Colon (tissue), 2 donors: ENCODE measurements around the gene AGAP1.

Source experiments
- FAIRE-seq: peaks from 2 replicates; lab custom pipeline; 2012; peaks lifted over from hg19 to GRCh38; lab: Jason Lieb, UNC
- donor health status: control.
- donor health status: control.

AGAP1 gene

GRCh38 chr2:235569837-235570236, 76.0 kb downstream of the AGAP1 start:
- no peak for FAIRE-seq

GRCh38 chr2:235570256-235570655, 76.4 kb downstream of the AGAP1 start:
- no peak for FAIRE-seq

GRCh38 chr2:235570966-235571692, 77.3 kb downstream of the AGAP1 start:
- FAIRE-seq = no peak

- no peak for FAIRE-seq
Measured at GRCh38 chr2:235572592-235572991, 78.7 kb downstream of the AGAP1 start.

GRCh38 chr2:235573331-235574221, 79.7 kb downstream of the AGAP1 start:
- FAIRE-seq = no peak

- no peak for FAIRE-seq
Measured at GRCh38 chr2:235575431-235575830, 81.6 kb downstream of the AGAP1 start.

GRCh38 chr2:235575904-235576303, 82.1 kb downstream of the AGAP1 start:
- no peak for FAIRE-seq

- FAIRE-seq = no peak
Measured at GRCh38 chr2:235576337-235576910, 82.6 kb downstream of the AGAP1 start.

- FAIRE-seq = no peak
Measured at GRCh38 chr2:235577404-235578330, 83.8 kb downstream of the AGAP1 start.

GRCh38 chr2:235579128-235579527, 85.3 kb downstream of the AGAP1 start:
- FAIRE-seq = no peak

GRCh38 chr2:235580426-235581157, 86.7 kb downstream of the AGAP1 start:
- FAIRE-seq = no peak

GRCh38 chr2:235582081-235582686, 88.3 kb downstream of the AGAP1 start:
- FAIRE-seq = no peak

GRCh38 chr2:235582729-235583128, 88.9 kb downstream of the AGAP1 start:
- no peak for FAIRE-seq

- FAIRE-seq = no peak
Measured at GRCh38 chr2:235583144-235583543, 89.3 kb downstream of the AGAP1 start.

- no peak for FAIRE-seq
Measured at GRCh38 chr2:235583925-235584637, 90.2 kb downstream of the AGAP1 start.

GRCh38 chr2:235584638-235585007, 90.8 kb downstream of the AGAP1 start:
- FAIRE-seq = no peak

- no peak for FAIRE-seq
Measured at GRCh38 chr2:235587202-235587601, 93.4 kb downstream of the AGAP1 start.

GRCh38 chr2:235588750-235589149, 94.9 kb downstream of the AGAP1 start:
- no peak for FAIRE-seq

GRCh38 chr2:235591231-235591730, 97.4 kb downstream of the AGAP1 start:
- no peak for FAIRE-seq

GRCh38 chr2:235591921-235592320, 98.1 kb downstream of the AGAP1 start:
- no peak for FAIRE-seq
